ENCODE measurements around the gene RMND5A.

The RMND5A gene

DNA sequence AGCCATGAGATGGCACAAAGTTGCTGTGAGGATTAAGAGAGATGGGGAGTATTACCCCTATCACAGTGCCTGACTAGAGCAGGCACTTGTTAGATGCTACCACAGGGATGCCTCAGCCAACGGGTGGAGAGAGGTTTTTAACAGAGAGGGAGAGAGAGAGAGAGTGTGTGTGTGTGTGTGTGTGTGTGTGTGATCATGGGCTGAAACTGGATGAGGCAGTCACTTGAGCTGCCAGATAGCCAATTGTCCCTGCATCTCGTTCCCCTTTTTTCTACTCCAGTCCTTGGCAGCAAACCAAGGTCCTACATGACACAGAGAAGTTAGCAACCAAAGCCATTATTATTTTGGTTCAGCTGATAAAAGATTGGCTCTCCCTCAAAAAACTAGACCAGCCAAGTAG is 67.6 kb downstream of the RMND5A start:
- TF ChIP-seq, protein P1, sequence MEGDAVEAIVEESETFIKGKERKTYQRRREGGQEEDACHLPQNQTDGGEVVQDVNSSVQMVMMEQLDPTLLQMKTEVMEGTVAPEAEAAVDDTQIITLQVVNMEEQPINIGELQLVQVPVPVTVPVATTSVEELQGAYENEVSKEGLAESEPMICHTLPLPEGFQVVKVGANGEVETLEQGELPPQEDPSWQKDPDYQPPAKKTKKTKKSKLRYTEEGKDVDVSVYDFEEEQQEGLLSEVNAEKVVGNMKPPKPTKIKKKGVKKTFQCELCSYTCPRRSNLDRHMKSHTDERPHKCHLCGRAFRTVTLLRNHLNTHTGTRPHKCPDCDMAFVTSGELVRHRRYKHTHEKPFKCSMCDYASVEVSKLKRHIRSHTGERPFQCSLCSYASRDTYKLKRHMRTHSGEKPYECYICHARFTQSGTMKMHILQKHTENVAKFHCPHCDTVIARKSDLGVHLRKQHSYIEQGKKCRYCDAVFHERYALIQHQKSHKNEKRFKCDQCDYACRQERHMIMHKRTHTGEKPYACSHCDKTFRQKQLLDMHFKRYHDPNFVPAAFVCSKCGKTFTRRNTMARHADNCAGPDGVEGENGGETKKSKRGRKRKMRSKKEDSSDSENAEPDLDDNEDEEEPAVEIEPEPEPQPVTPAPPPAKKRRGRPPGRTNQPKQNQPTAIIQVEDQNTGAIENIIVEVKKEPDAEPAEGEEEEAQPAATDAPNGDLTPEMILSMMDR (IDR thresholded peaks at IDR 0.05; ENCODE audit: insufficient read depth, missing control alignments): no peak
- no peak for DNase-seq (ENCODE audit: insufficient read length, low spot score)
- no peak for FAIRE-seq

- TF ChIP-seq, protein P1 (IDR thresholded peaks at IDR 0.05; ENCODE audit: insufficient read depth, missing control alignments): no peak
- DNase-seq (ENCODE audit: insufficient read length, low spot score): no peak
- FAIRE-seq: no peak
Observed at GRCh38 chr2:86788165-86788564, 68.1 kb downstream of the RMND5A start.

DNA sequence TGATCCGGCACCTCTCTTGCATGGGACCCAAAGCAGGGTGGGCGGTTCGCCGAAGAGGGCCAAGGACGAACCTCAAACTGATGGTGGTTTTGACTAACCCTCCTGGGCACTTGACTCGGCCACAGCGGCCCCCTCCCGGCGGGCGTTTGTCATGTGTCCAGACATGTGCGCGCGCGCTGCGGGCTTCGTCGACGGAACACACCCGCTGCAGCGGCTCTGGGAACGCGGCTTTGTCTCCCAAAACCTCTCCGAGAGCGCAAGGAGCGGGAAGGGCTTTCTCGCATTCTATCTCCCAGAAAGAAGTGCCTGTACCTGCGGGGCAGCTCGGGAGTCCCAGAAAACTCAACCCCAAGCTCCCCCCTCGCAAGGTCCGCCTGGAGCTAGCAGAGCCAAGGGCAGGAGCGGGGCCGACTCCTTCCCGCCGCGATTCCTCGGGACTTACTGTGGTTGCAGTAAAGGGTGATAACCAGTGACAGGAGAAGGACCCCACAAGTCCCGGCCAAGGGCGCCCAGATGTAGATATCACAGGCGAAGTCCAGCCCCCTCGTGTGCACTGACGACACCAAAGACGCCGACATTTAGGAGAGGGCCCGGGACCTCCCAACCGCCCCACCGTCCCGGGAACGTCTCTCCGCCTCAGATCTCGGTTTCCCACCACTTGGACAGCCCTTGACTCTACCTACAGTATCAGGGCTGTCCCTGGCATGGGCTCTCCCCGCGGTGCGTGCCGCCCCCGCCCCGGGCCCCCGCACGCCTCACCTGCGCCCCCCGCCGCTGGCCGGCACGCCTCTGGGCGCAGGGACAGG is 69.0 kb downstream of the RMND5A start:
- no peak for DNase-seq (ENCODE audit: insufficient read length, low spot score)
- FAIRE-seq: no peak
- TF ChIP-seq, protein P1 (IDR thresholded peaks at IDR 0.05; ENCODE audit: insufficient read depth, missing control alignments): no peak

GRCh38 chr2:86789687-86790133 is 69.6 kb downstream of the RMND5A start:
- FAIRE-seq: no peak
- DNase-seq (ENCODE audit: insufficient read length, low spot score): no peak
- TF ChIP-seq, protein P1 (IDR thresholded peaks at IDR 0.05; ENCODE audit: insufficient read depth, missing control alignments): no peak

- no peak for FAIRE-seq
- TF ChIP-seq, protein P1 (IDR thresholded peaks at IDR 0.05; ENCODE audit: insufficient read depth, missing control alignments): no peak
- DNase-seq (ENCODE audit: insufficient read length, low spot score): no peak
Observed at GRCh38 chr2:86790134-86790675, 70.1 kb downstream of the RMND5A start.

- TF ChIP-seq, protein P1 (IDR thresholded peaks at IDR 0.05; ENCODE audit: insufficient read depth, missing control alignments): no peak
- FAIRE-seq: no peak
- DNase-seq (ENCODE audit: insufficient read length, low spot score): no peak
Observed at GRCh38 chr2:86790676-86791572, 70.8 kb downstream of the RMND5A start, which contains the start of gene CD8A. Gene CD8A, minus strand, starts transcription at chr2:86790913. Its CDS starts 88 bp downstream, at chr2:86790825.

Measured in D721Med (cell line).